HCT116 (cell line): Measurements from ENCODE around the gene TBC1D19. TPM values are rescaled to one million over a fixed set of nuclear protein-coding genes. Genes with fewer than 3 reads are reported as not detected.

Experiments used
- ATAC-seq: fragments of 200-7000 bp; cut with Tn5 transposase; 2 replicates; pipeline ENCODE4 v1.9.1; 2020; ENCODE audit warnings: mild to moderate bottlenecking, moderate library complexity
- BruUV-seq: library from RNA; stranded (reverse); fragments of 400-500 nt; replicated peaks from 2 replicates; lab custom pipeline; 2021; lab: Mats Ljungman, UMichigan
- CTCF ChIA-PET: fragments of 300-600 bp; sonication (Branson Sonifier 250); formaldehyde crosslinking; loops from one replicate; lab custom pipeline; 2021; ENCODE audit warnings: antibody characterized with exemption; lab: Charles Lee
- POLR2A ChIA-PET: fragments of 300-600, 350-600 bp; sonication (Branson Sonifier 250); formaldehyde crosslinking; loops from one replicate; lab custom pipeline; 2021; ENCODE audit warnings: antibody characterized with exemption; lab: Charles Lee
- RAD21 ChIA-PET, 2 experiments: fragments of 300-600 bp; sonication (Branson Sonifier 250); formaldehyde crosslinking; loops; one replicate each; lab custom pipeline; 2023; ENCODE audit warnings: low total read pairs in 2 of 2; ENCODE audit not compliant: uncharacterized antibody in 2 of 2, unreplicated experiment in 2 of 2, low non-redundant PET in 1 of 2; lab: Charles Lee
- DNase-seq: peaks from one replicate; pipeline ENCODE4 v3.0.0-alpha.2; 2010; ENCODE audit warnings: low read depth, low spot score
- H2AFZ ChIP-seq: fragments of 200-600 bp; shearing (Covaris generic), sonication (generic); 2 replicates; pipeline ENCODE4 v1.6.1; 2017; ENCODE audit warnings: low read depth, mixed run types, mixed read lengths, antibody characterized with exemption, low read length; ENCODE audit not compliant: poor library complexity, severe bottlenecking
- H3K27ac ChIP-seq: 2 replicates; pipeline ENCODE4 v1.5.1; 2012; ENCODE audit warnings: low read depth, low read length
- H3K27me3 ChIP-seq: fragments of 200-600 bp; sonication (generic); 2 replicates; pipeline ENCODE4 v1.6.1; 2016; ENCODE audit warnings: mixed run types, low read length, mixed read lengths; ENCODE audit not compliant: insufficient read depth
- H3K36me3 ChIP-seq, 2 experiments: fragments of 200-500 bp in 1 of 2; fragments of 200-600 bp in 1 of 2; sonication (Bioruptor generic) in 1 of 2; sonication (generic) in 1 of 2; 2 replicates each; pipeline versions ENCODE4 v1.5.1 to v1.6.1; 2014 to 2016; ENCODE audit warnings: low read length in 2 of 2, inconsistent platforms in 1 of 2, mixed read lengths in 1 of 2, mixed run types in 1 of 2; ENCODE audit not compliant: insufficient read depth in 2 of 2, control insufficient read depth in 1 of 2
- H3K4me1 ChIP-seq, 2 experiments: fragments of 200-600 bp in 1 of 2; sonication (generic) in 1 of 2; 2 replicates each; pipeline versions ENCODE4 v1.5.1 to v1.6.1; 2012 to 2017; ENCODE audit warnings: low read length in 2 of 2, inconsistent platforms in 1 of 2, mild to moderate bottlenecking in 1 of 2, mixed read lengths in 1 of 2, mixed run types in 1 of 2, moderate library complexity in 1 of 2; ENCODE audit not compliant: insufficient read depth in 2 of 2, control insufficient read depth in 1 of 2
- H3K4me2 ChIP-seq: fragments of 200-600 bp; sonication (generic); 2 replicates; pipeline ENCODE4 v1.6.1; 2017; ENCODE audit warnings: mixed run types, low read length, mixed read lengths
- H3K4me3 ChIP-seq, 2 experiments: fragments of 200-600 bp in 1 of 2; sonication (generic) in 1 of 2; replicated peaks in 1 of 2; 2 replicates each; pipeline ENCODE4 v1.5.1; 2011 to 2016; ENCODE audit warnings: low read length in 2 of 2, control low read depth in 1 of 2, low read depth in 1 of 2, mild to moderate bottlenecking in 1 of 2, mixed read lengths in 1 of 2, mixed run types in 1 of 2
- H3K79me2 ChIP-seq: fragments of 200-600 bp; sonication (generic); 2 replicates; pipeline ENCODE4 v1.6.1; 2017; ENCODE audit warnings: mild to moderate bottlenecking, mixed run types, low read length, moderate library complexity, mixed read lengths; ENCODE audit not compliant: insufficient read depth
- H3K9ac ChIP-seq: fragments of 200-600 bp; sonication (generic); 2 replicates; pipeline ENCODE4 v1.6.1; 2016; ENCODE audit warnings: low read length, mixed read lengths
- H3K9me2 ChIP-seq: fragments of 200-600 bp; sonication (generic), shearing (Covaris generic); 2 replicates; pipeline ENCODE4 v1.6.1; 2017; ENCODE audit warnings: mixed run types, mild to moderate bottlenecking, moderate library complexity; ENCODE audit not compliant: insufficient read depth
- H3K9me3 ChIP-seq, 2 experiments: fragments of 200-500 bp in 1 of 2; fragments of 200-600 bp in 1 of 2; sonication (Bioruptor generic) in 1 of 2; sonication (generic) in 1 of 2; 2 replicates each; pipeline ENCODE4 v1.6.1; 2014 to 2017; ENCODE audit warnings: low read length in 2 of 2, mixed read lengths in 2 of 2, inconsistent platforms in 1 of 2, low read depth in 1 of 2, mild to moderate bottlenecking in 1 of 2, mixed run types in 1 of 2, moderate library complexity in 1 of 2; ENCODE audit not compliant: control insufficient read depth in 1 of 2, insufficient read depth in 1 of 2
- H4K20me1 ChIP-seq: fragments of 200-600 bp; sonication (generic), shearing (Covaris generic); 2 replicates; pipeline ENCODE4 v1.6.1; 2017; ENCODE audit warnings: mixed run types, mild to moderate bottlenecking, moderate library complexity; ENCODE audit not compliant: insufficient read depth
- ATF3 ChIP-seq: IDR thresholded peaks from 2 replicates; pipeline ENCODE4 v1.6.1; 2012
- CEBPB ChIP-seq: IDR thresholded peaks from 2 replicates; pipeline ENCODE4 v1.6.1; 2012; ENCODE audit warnings: low read depth
- CTCF ChIP-seq, 3 experiments: fragments of 200-600 bp in 1 of 3; sonication (generic) in 1 of 3; IDR thresholded peaks in 2 of 3; conservative IDR thresholded peaks in 1 of 3; 2 replicates each; pipeline ENCODE4 v1.5.1; 2012 to 2017; ENCODE audit warnings: low read depth in 2 of 3, low read length in 2 of 3, antibody characterized with exemption in 1 of 3, borderline replicate concordance in 1 of 3, control low read depth in 1 of 3, mild to moderate bottlenecking in 1 of 3, mixed read lengths in 1 of 3, mixed run types in 1 of 3, moderate library complexity in 1 of 3; ENCODE audit not compliant: insufficient read depth in 1 of 3
- ELF1 ChIP-seq: IDR thresholded peaks from 2 replicates; pipeline ENCODE4 v1.6.1; 2012; ENCODE audit warnings: low read depth, borderline replicate concordance
- EZH2 ChIP-seq: fragments of 200-600 bp; sonication (generic); IDR thresholded peaks from 2 replicates; pipeline ENCODE4 v1.6.1; 2017; ENCODE audit warnings: antibody characterized with exemption, mixed run types
- EZH2phosphoT487 ChIP-seq: fragments of 200-600 bp; IDR thresholded peaks from 2 replicates; pipeline ENCODE4 v1.6.1; 2018; ENCODE audit warnings: antibody characterized with exemption, borderline replicate concordance
- JUND ChIP-seq: IDR thresholded peaks from 2 replicates; pipeline ENCODE4 v1.6.1; 2012
- MAX ChIP-seq: IDR thresholded peaks from 2 replicates; pipeline ENCODE4 v1.6.1; 2012
- POLR2A ChIP-seq: IDR thresholded peaks from 2 replicates; pipeline ENCODE4 v1.7.0; 2011; ENCODE audit warnings: borderline replicate concordance; ENCODE audit not compliant: insufficient read depth, insufficient read length; ENCODE audit errors: extremely low read depth
- REST ChIP-seq: IDR thresholded peaks from 2 replicates; pipeline ENCODE4 v1.6.1; 2012; ENCODE audit warnings: low read depth
- SIN3A ChIP-seq: IDR thresholded peaks from 2 replicates; pipeline ENCODE4 v1.6.1; 2012; ENCODE audit warnings: low read depth
- ZFX ChIP-seq: fragments of 450-650 bp; IDR thresholded peaks from 2 replicates; pipeline ENCODE4 v1.6.1; 2017
- ZNF274 ChIP-seq: fragments of 200-500 bp; sonication (Bioruptor generic); IDR thresholded peaks from 2 replicates; pipeline ENCODE4 v1.6.1; 2014; ENCODE audit warnings: mild to moderate bottlenecking, low read depth, low read length, inconsistent platforms
- intact Hi-C: fragments of 100-400 bp; cut with micrococcal nuclease; formaldehyde crosslinking; loops from 2 replicates; pipeline ENCODE4 v1.10.0; 2022
- total RNA-seq: library from RNA; stranded (reverse); gene quantifications from one replicate; pipeline ENCODE4 v1.2.1, GENCODE V29; 2021; ENCODE audit not compliant: unreplicated experiment

TBC1D19 gene
- total RNA-seq, 1 experiment from 2014 or later: 25.4 TPM

- H3K27ac ChIP-seq: no peak overlapping the region
- no peak for ATAC-seq
- no peaks in the 10 kb centered on the region for H3K36me3 ChIP-seq
- H3K4me2 ChIP-seq: 0 out of 2 replicates have a peak overlapping the region, but pooled peaks have one; percentile 15
- no peak overlapping the region for H2AFZ ChIP-seq
- DNase-seq: no peak
- no peak overlapping the region for H3K9ac ChIP-seq
- CTCF ChIA-PET: no interaction called here
- no peaks in the 10 kb centered on the region for H3K9me2 ChIP-seq
- no peaks in the 10 kb centered on the region for H3K9me3 ChIP-seq
- H3K4me1 ChIP-seq: peaks cover 0 to 20% of the 10 kb centered on the region in 2 experiments; a peak in 1 of 4 replicates
- POLR2A ChIA-PET: no interaction called here
- no peak for TF ChIP-seq ELF1
- no peak for TF ChIP-seq CEBPB
- TF ChIP-seq JUND: no peak
- TF ChIP-seq EZH2phosphoT487: no peak
- no peak for TF ChIP-seq REST
- no peak for TF ChIP-seq ZFX
- no peak for TF ChIP-seq POLR2A
- no peak for TF ChIP-seq MAX
- TF ChIP-seq ATF3: no peak
- no peak for TF ChIP-seq CTCF (IDR thresholded peaks at IDR 0.05 in 2 of 3, conservative IDR thresholded peaks at IDR 0.05 in 1 of 3; ENCODE audit: borderline replicate concordance in 1 of 3, insufficient read depth in 1 of 3, low read depth in 2 of 3, low read length in 2 of 3)
- no peak for TF ChIP-seq EZH2
- no peak for TF ChIP-seq SIN3A
- TF ChIP-seq ZNF274: no peak
- TF ChIP-seq, all 23 proteins: peak for 0
- BruUV-seq: no TSS peak
- Histone ChIP-seq H3K4me3 (no peak overlapping the region), H3K27me3 (no peaks in the 10 kb centered on the region), H4K20me1 (no peaks in the 10 kb centered on the region), H3K79me2 (no peaks in the 10 kb centered on the region)
- RAD21 ChIA-PET: no interaction called here
- intact Hi-C loops: no loop called here
Observed at GRCh38 chr4:26780539-26780938, 196.7 kb downstream of the TBC1D19 start.
